ENCODE measurements around the gene OR10Z1. TPM values are rescaled to one million over a fixed set of nuclear protein-coding genes. Genes with fewer than 3 reads are reported as not detected.

The OR10Z1 gene
- not detected for polyA plus RNA-seq

GRCh38 chr1:158604968-158605367 lies at the start of gene OR10Z1:
Gene OR10Z1 (plus strand): TSS chr1:158605268. CDS start chr1:158606439, 1,171 bp downstream.
- H3K27ac ChIP-seq (ENCODE audit: low read depth, low read length): no peak within 1 kb of the TSS
- 55 to 77% (median 74%) methylated on average over 1 of the region's 1 CpG for WGBS, 3 donors

GRCh38 chr1:158559696-158560095 lies 45.4 kb upstream of the OR10Z1 start:
- 63 to 75% (median 69%) methylated on average over 1 of the region's 1 CpG for WGBS, 3 donors

GRCh38 chr1:158563853-158564252 lies 41.2 kb upstream of the OR10Z1 start:
- 55 to 60% (median 56%) methylated on average over 2 of the region's 2 CpGs for WGBS, 3 donors
- H3K27ac ChIP-seq (ENCODE audit: low read depth, low read length): no peak overlapping the region

More at GRCh38 chr1:158559696-158560095, 45.4 kb upstream of the OR10Z1 start:
- no peak overlapping the region for H3K27ac ChIP-seq (ENCODE audit: low read depth, low read length)

- no peak overlapping the region for H3K27ac ChIP-seq (ENCODE audit: low read depth, low read length)
- WGBS, 3 donors: 48 to 52% (median 50%) methylated on average over 2 of the region's 2 CpGs
Measured at GRCh38 chr1:158564608-158565007, 40.5 kb upstream of the OR10Z1 start.

- H3K27ac ChIP-seq (ENCODE audit: low read depth, low read length): no peak within 1 kb of the TSS
- WGBS, 3 donors: 46 to 76% (median 75%) methylated on average over 3 of the region's 3 CpGs
Measured at GRCh38 chr1:158570480-158570879, 34.6 kb upstream of the OR10Z1 start, which contains the start of gene OR6P1. Gene OR6P1 (minus strand): TSS chr1:158570580. CDS start chr1:158563604, 6,976 bp downstream.

- 71 to 85% (median 85%) methylated on average over 1 of the region's 1 CpG for WGBS, 3 donors
- no peak overlapping the region for H3K27ac ChIP-seq (ENCODE audit: low read depth, low read length)
Measured at GRCh38 chr1:158572226-158572625, 32.8 kb upstream of the OR10Z1 start.

GRCh38 chr1:158577561-158577960 lies 27.5 kb upstream of the OR10Z1 start:
- WGBS, 3 donors: 78 to 89% (median 88%) methylated on average over 3 of the region's 3 CpGs
- no peak overlapping the region for H3K27ac ChIP-seq (ENCODE audit: low read depth, low read length)

GRCh38 chr1:158579733-158580132 lies 25.3 kb upstream of the OR10Z1 start, which contains the start of gene OR10X1:
Gene OR10X1 (minus strand): TSS chr1:158579899. CDS start chr1:158579899, 0 bp downstream.
- H3K27ac ChIP-seq (ENCODE audit: low read depth, low read length): no peak within 1 kb of the TSS
- WGBS, 3 donors: 44 to 92% (median 89%) methylated on average over 1 of the region's 1 CpG

- no peak overlapping the region for H3K27ac ChIP-seq (ENCODE audit: low read depth, low read length)
- 65 to 79% (median 69%) methylated on average over 4 of the region's 4 CpGs for WGBS, 3 donors
Measured at GRCh38 chr1:158583962-158584361, 21.1 kb upstream of the OR10Z1 start.

- 62 to 88% (median 77%) methylated on average over 1 of the region's 1 CpG for WGBS, 3 donors
- H3K27ac ChIP-seq (ENCODE audit: low read depth, low read length): no peak overlapping the region
Measured at GRCh38 chr1:158586942-158587341, 18.1 kb upstream of the OR10Z1 start.

- 49 to 93% (median 78%) methylated on average over 2 of the region's 2 CpGs for WGBS, 3 donors
- H3K27ac ChIP-seq (ENCODE audit: low read depth, low read length): no peak overlapping the region
Measured at GRCh38 chr1:158600735-158601134, 4.3 kb upstream of the OR10Z1 start.

GRCh38 chr1:158607296-158607695 lies 2.2 kb downstream of the OR10Z1 start:
- no peak overlapping the region for H3K27ac ChIP-seq (ENCODE audit: low read depth, low read length)
- WGBS, 3 donors: 64 to 86% (median 69%) methylated on average over 1 of the region's 1 CpG

GRCh38 chr1:158611916-158612315 lies 6.8 kb downstream of the OR10Z1 start:
- no peak overlapping the region for H3K27ac ChIP-seq (ENCODE audit: low read depth, low read length)
- WGBS, 3 donors: 37 to 75% (median 74%) methylated on average over 3 of the region's 3 CpGs

- 68 to 96% (median 95%) methylated on average over 3 of the region's 3 CpGs for WGBS, 3 donors
- H3K27ac ChIP-seq (ENCODE audit: low read depth, low read length): no peak overlapping the region
Measured at GRCh38 chr1:158613764-158614163, 8.7 kb downstream of the OR10Z1 start.

- WGBS, 3 donors: 66 to 85% (median 78%) methylated on average over 4 of the region's 4 CpGs
- no peak overlapping the region for H3K27ac ChIP-seq (ENCODE audit: low read depth, low read length)
Measured at GRCh38 chr1:158638146-158638545, 33.1 kb downstream of the OR10Z1 start.

GRCh38 chr1:158638904-158639303 lies 33.8 kb downstream of the OR10Z1 start:
- H3K27ac ChIP-seq (ENCODE audit: low read depth, low read length): no peak overlapping the region

GRCh38 chr1:158644449-158644848 lies 39.4 kb downstream of the OR10Z1 start:
- WGBS, 3 donors: 39 to 47% (median 44%) methylated on average over 2 of the region's 2 CpGs
- H3K27ac ChIP-seq (ENCODE audit: low read depth, low read length): no peak overlapping the region

- H3K27ac ChIP-seq (ENCODE audit: low read depth, low read length): no peak overlapping the region
- 79 to 91% (median 80%) methylated on average over 1 of the region's 1 CpG for WGBS, 3 donors
Measured at GRCh38 chr1:158646465-158646864, 41.4 kb downstream of the OR10Z1 start.

- H3K27ac ChIP-seq (ENCODE audit: low read depth, low read length): no peak overlapping the region
Measured at GRCh38 chr1:158649052-158649451, 44.0 kb downstream of the OR10Z1 start.

GRCh38 chr1:158652721-158653334 lies 47.8 kb downstream of the OR10Z1 start:
- 76 to 89% (median 89%) methylated on average over 7 of the region's 7 CpGs for WGBS, 3 donors
- no peak overlapping the region for H3K27ac ChIP-seq (ENCODE audit: low read depth, low read length)

Measured in adipose tissue (tissue), 3 donors.